ENCODE data around the gene OLIG2. TPM values are rescaled to one million over a fixed set of nuclear protein-coding genes. Genes with fewer than 3 reads are reported as not detected.
A peak's percentile ranks its signal among the peaks of the same experiment; 100 is the strongest.

Gene OLIG2
- total RNA-seq, 1 experiment from 2014 or later: not detected

GRCh38 chr21:33032434-33033047 lies 6.8 kb downstream of the OLIG2 start:
- Histone ChIP-seq H3K27ac (no peak overlapping the region), H3K27me3 (replicated peaks) (peaks cover 63% of the 10 kb centered on the region), H3K36me3 (no peaks in the 10 kb centered on the region), H3K4me3 (no peak overlapping the region), H3K9me3 (replicated peaks) (no peaks in the 10 kb centered on the region), H3K4me1 (replicated peaks) (peaks cover 8% of the 10 kb centered on the region)
- no peak for DNase-seq (ENCODE audit: low read depth in 1 of 2, low spot score in 2 of 2)

GRCh38 chr21:33033094-33033951 lies 7.6 kb downstream of the OLIG2 start:
- no peaks in the 10 kb centered on the region for H3K9me3 ChIP-seq (replicated peaks)
- peaks cover 8% of the 10 kb centered on the region for H3K4me1 ChIP-seq (replicated peaks)
- H3K36me3 ChIP-seq: no peaks in the 10 kb centered on the region
- DNase-seq (ENCODE audit: low read depth in 1 of 2, low spot score in 2 of 2): no peak
- H3K27ac ChIP-seq: no peak overlapping the region
- H3K27me3 ChIP-seq (replicated peaks): peaks cover 55% of the 10 kb centered on the region
- no peak overlapping the region for H3K4me3 ChIP-seq

GRCh38 chr21:33033961-33034413 lies 8.3 kb downstream of the OLIG2 start:
- Histone ChIP-seq H3K4me1 (replicated peaks) (peaks cover 8% of the 10 kb centered on the region), H3K27me3 (replicated peaks) (peaks cover 48% of the 10 kb centered on the region), H3K9me3 (replicated peaks) (no peaks in the 10 kb centered on the region), H3K27ac (no peak overlapping the region), H3K36me3 (no peaks in the 10 kb centered on the region), H3K4me3 (no peak overlapping the region)
- DNase-seq (ENCODE audit: low read depth in 1 of 2, low spot score in 2 of 2): no peak

GRCh38 chr21:33035147-33035546 lies 9.4 kb downstream of the OLIG2 start:
- Histone ChIP-seq H3K27me3 (replicated peaks) (peaks cover 37% of the 10 kb centered on the region), H3K4me3 (no peak overlapping the region), H3K9me3 (replicated peaks) (no peaks in the 10 kb centered on the region), H3K4me1 (replicated peaks) (peaks cover 8% of the 10 kb centered on the region), H3K36me3 (no peaks in the 10 kb centered on the region), H3K27ac (no peak overlapping the region)
- no peak for DNase-seq (ENCODE audit: low read depth in 1 of 2, low spot score in 2 of 2)

- H3K9me3 ChIP-seq (replicated peaks): no peaks in the 10 kb centered on the region
- H3K27me3 ChIP-seq (replicated peaks): peaks cover 24% of the 10 kb centered on the region
- no peak overlapping the region for H3K4me3 ChIP-seq
- H3K4me1 ChIP-seq (replicated peaks): peaks cover 8% of the 10 kb centered on the region
- no peaks in the 10 kb centered on the region for H3K36me3 ChIP-seq
- no peak overlapping the region for H3K27ac ChIP-seq
- DNase-seq (ENCODE audit: low read depth in 1 of 2, low spot score in 2 of 2): no peak
These were observed 10.9 kb downstream of the OLIG2 start for GRCh38 chr21:33036430-33037162.

- no peak overlapping the region for H3K4me3 ChIP-seq
- peaks cover 20% of the 10 kb centered on the region for H3K27me3 ChIP-seq (replicated peaks)
- H3K36me3 ChIP-seq: no peaks in the 10 kb centered on the region
- H3K27ac ChIP-seq: no peak overlapping the region
- DNase-seq (ENCODE audit: low read depth in 1 of 2, low spot score in 2 of 2): no peak
- H3K9me3 ChIP-seq (replicated peaks): no peaks in the 10 kb centered on the region
- peaks cover 12% of the 10 kb centered on the region for H3K4me1 ChIP-seq (replicated peaks)
These were observed 11.8 kb downstream of the OLIG2 start for GRCh38 chr21:33037501-33037900.

GRCh38 chr21:33039536-33039935 lies 13.8 kb downstream of the OLIG2 start:
- Histone ChIP-seq H3K4me3 (no peak overlapping the region), H3K9me3 (replicated peaks) (no peaks in the 10 kb centered on the region), H3K4me1 (replicated peaks) (peaks cover 19% of the 10 kb centered on the region), H3K27ac (no peak overlapping the region), H3K27me3 (replicated peaks) (peaks cover 2% of the 10 kb centered on the region), H3K36me3 (no peaks in the 10 kb centered on the region)
- no peak for DNase-seq (ENCODE audit: low read depth in 1 of 2, low spot score in 2 of 2)

GRCh38 chr21:33040215-33040614 lies 14.5 kb downstream of the OLIG2 start:
- H3K9me3 ChIP-seq (replicated peaks): no peaks in the 10 kb centered on the region
- DNase-seq (ENCODE audit: low read depth in 1 of 2, low spot score in 2 of 2): no peak
- no peaks in the 10 kb centered on the region for H3K36me3 ChIP-seq
- H3K4me1 ChIP-seq (replicated peaks): peaks cover 19% of the 10 kb centered on the region
- no peak overlapping the region for H3K27ac ChIP-seq
- H3K4me3 ChIP-seq: no peak overlapping the region
- no peaks in the 10 kb centered on the region; the same call in 1 of the 2 replicates for H3K27me3 ChIP-seq (replicated peaks)

- no peak for DNase-seq (ENCODE audit: low read depth in 1 of 2, low spot score in 2 of 2)
- H3K4me1 ChIP-seq (replicated peaks): peaks cover 12% of the 10 kb centered on the region
- H3K36me3 ChIP-seq: no peaks in the 10 kb centered on the region
- no peak overlapping the region for H3K27ac ChIP-seq
- H3K9me3 ChIP-seq (replicated peaks): no peaks in the 10 kb centered on the region
- H3K27me3 ChIP-seq (replicated peaks): peaks cover 3% of the 10 kb centered on the region; the same call in 1 of the 2 replicates
- H3K4me3 ChIP-seq: no peak overlapping the region
These were observed 16.2 kb downstream of the OLIG2 start for GRCh38 chr21:33041981-33042380.

GRCh38 chr21:33042812-33043211 lies 17.1 kb downstream of the OLIG2 start:
- peak in 1 of 2 experiments; percentile 38 for DNase-seq (ENCODE audit: low read depth in 1 of 2, low spot score in 2 of 2)
- no peak overlapping the region for H3K27ac ChIP-seq
- peaks cover 12% of the 10 kb centered on the region for H3K4me1 ChIP-seq (replicated peaks)
- no peak overlapping the region for H3K4me3 ChIP-seq
- peaks cover 3% of the 10 kb centered on the region; the same call in 1 of the 2 replicates for H3K27me3 ChIP-seq (replicated peaks)
- no peaks in the 10 kb centered on the region for H3K9me3 ChIP-seq (replicated peaks)
- H3K36me3 ChIP-seq: no peaks in the 10 kb centered on the region

- Histone ChIP-seq H3K9me3 (replicated peaks) (no peaks in the 10 kb centered on the region), H3K36me3 (no peaks in the 10 kb centered on the region), H3K27me3 (replicated peaks) (peaks cover 7% of the 10 kb centered on the region; the same call in 1 of the 2 replicates), H3K4me3 (no peak overlapping the region), H3K4me1 (replicated peaks) (peaks cover 12% of the 10 kb centered on the region), H3K27ac (no peak overlapping the region)
- DNase-seq (ENCODE audit: low read depth in 1 of 2, low spot score in 2 of 2): no peak
These were observed 20.7 kb downstream of the OLIG2 start for GRCh38 chr21:33046455-33046854.

- Histone ChIP-seq H3K4me3 (no peak overlapping the region), H3K36me3 (no peaks in the 10 kb centered on the region), H3K27me3 (replicated peaks) (peaks cover 8% of the 10 kb centered on the region; the same call in 1 of the 2 replicates), H3K9me3 (replicated peaks) (no peaks in the 10 kb centered on the region), H3K27ac (no peak overlapping the region), H3K4me1 (replicated peaks) (peaks cover 11% of the 10 kb centered on the region)
- DNase-seq (ENCODE audit: low read depth in 1 of 2, low spot score in 2 of 2): no peak
These were observed 21.5 kb downstream of the OLIG2 start for GRCh38 chr21:33047231-33047630.

- H3K36me3 ChIP-seq: no peaks in the 10 kb centered on the region
- peaks cover 13% of the 10 kb centered on the region for H3K27me3 ChIP-seq (replicated peaks)
- H3K4me1 ChIP-seq (replicated peaks): no peaks in the 10 kb centered on the region
- no peaks in the 10 kb centered on the region for H3K9me3 ChIP-seq (replicated peaks)
- DNase-seq (ENCODE audit: low read depth in 1 of 2, low spot score in 2 of 2): no peak
- H3K27ac ChIP-seq: no peak overlapping the region
- H3K4me3 ChIP-seq: no peak overlapping the region
These were observed 26.2 kb downstream of the OLIG2 start for GRCh38 chr21:33051925-33052324.

GRCh38 chr21:33053951-33054350 lies 28.2 kb downstream of the OLIG2 start:
- no peaks in the 10 kb centered on the region for H3K9me3 ChIP-seq (replicated peaks)
- no peaks in the 10 kb centered on the region for H3K36me3 ChIP-seq
- peaks cover 15% of the 10 kb centered on the region for H3K27me3 ChIP-seq (replicated peaks)
- no peak overlapping the region for H3K4me3 ChIP-seq
- DNase-seq (ENCODE audit: low read depth in 1 of 2, low spot score in 2 of 2): no peak
- H3K4me1 ChIP-seq (replicated peaks): no peaks in the 10 kb centered on the region
- H3K27ac ChIP-seq: no peak overlapping the region
